NCI-H524 (cell line): ENCODE measurements around the gene RPS6KA3.
"Not testable (repeated sequence)": the region's sequence is repeated elsewhere in the genome, so short reads cannot be mapped to it uniquely, and the experiment has no call there.

Experiments
- DNase-seq, 2 experiments: peaks; one replicate each; lab custom pipeline; 2025; lab: John Stamatoyannopoulos, UW

RPS6KA3 gene

GRCh38 chrX:20143561-20143960 is 123.1 kb downstream of the RPS6KA3 start:
- DNase-seq = peak in 1 of 2 experiments; percentile 28

GRCh38 chrX:20143111-20143510 is 123.6 kb downstream of the RPS6KA3 start:
- DNase-seq = no peak

- DNase-seq = peak; percentile 95 to 98
These were observed 125.2 kb downstream of the RPS6KA3 start, which contains the start of gene EIF1AX for GRCh38 chrX:20141281-20142220. Gene EIF1AX (minus strand): TSS chrX:20141838. CDS start chrX:20141640, 198 bp downstream.

- peak; percentile 29 to 63 for DNase-seq
These were observed 126.3 kb downstream of the RPS6KA3 start for GRCh38 chrX:20140420-20140819.

- DNase-seq = no peak
These were observed 126.7 kb downstream of the RPS6KA3 start for GRCh38 chrX:20139966-20140365.

GRCh38 chrX:20135944-20136343 is 130.8 kb downstream of the RPS6KA3 start:
- DNase-seq = no peak

GRCh38 chrX:20132666-20133065 is 134.0 kb downstream of the RPS6KA3 start:
- no peak for DNase-seq

- DNase-seq = no peak
These were observed 136.4 kb downstream of the RPS6KA3 start for GRCh38 chrX:20130357-20130756.

- DNase-seq = no peak
These were observed 137.2 kb downstream of the RPS6KA3 start for GRCh38 chrX:20129547-20129946.

GRCh38 chrX:20128670-20129069 is 138.0 kb downstream of the RPS6KA3 start:
- no peak for DNase-seq

GRCh38 chrX:20127440-20127839 is 139.3 kb downstream of the RPS6KA3 start:
- not testable (repeated sequence) for DNase-seq

GRCh38 chrX:20126833-20127232 is 139.9 kb downstream of the RPS6KA3 start:
- DNase-seq = not testable (repeated sequence)

- DNase-seq = no peak
These were observed 141.7 kb downstream of the RPS6KA3 start for GRCh38 chrX:20124964-20125363.

- DNase-seq = no peak
These were observed 148.5 kb downstream of the RPS6KA3 start for GRCh38 chrX:20118065-20118824.

- DNase-seq = peak in 1 of 2 experiments; percentile 17
These were observed 150.0 kb downstream of the RPS6KA3 start, which contains the start of gene MAP7D2 for GRCh38 chrX:20116577-20117240. Gene MAP7D2 (minus strand): TSS chrX:20116907. CDS start chrX:20116879, 28 bp downstream.

- DNase-seq = peak in 1 of 2 experiments; percentile 44
These were observed 150.6 kb downstream of the RPS6KA3 start for GRCh38 chrX:20116087-20116576.

GRCh38 chrX:20112022-20112774 is 154.5 kb downstream of the RPS6KA3 start:
- DNase-seq = no peak

- no peak for DNase-seq
These were observed 155.4 kb downstream of the RPS6KA3 start for GRCh38 chrX:20111271-20111670.

- no peak for DNase-seq
These were observed 164.7 kb downstream of the RPS6KA3 start for GRCh38 chrX:20101934-20102581.
